Neural progenitor cell (in vitro differentiated cells): ENCODE results near the gene ERC1. TPM values are rescaled to one million over a fixed set of nuclear protein-coding genes. Genes with fewer than 3 reads are reported as not detected.
A peak's percentile ranks its signal among the peaks of the same experiment; 100 is the strongest.

Experiments
- DNase-seq: peaks from one replicate; pipeline ENCODE4 v3.0.0-alpha.2; 2016; ENCODE audit warnings: low spot score
- H2AFZ ChIP-seq: fragments of 200-600 bp; sonication (generic); replicated peaks from 2 replicates; pipeline ENCODE4 v1.6.1; 2016; ENCODE audit warnings: antibody characterized with exemption
- H3F3A ChIP-seq: fragments of 200-600 bp; sonication (generic); 2 replicates; pipeline ENCODE4 v1.6.1; 2016; ENCODE audit warnings: antibody characterized with exemption, low read depth
- H3K27ac ChIP-seq: fragments of 200-600 bp; sonication (generic); 2 replicates; pipeline ENCODE4 v1.5.1; 2016; ENCODE audit warnings: mild to moderate bottlenecking
- H3K27me3 ChIP-seq: fragments of 200-600 bp; sonication (generic); 2 replicates; pipeline ENCODE4 v1.6.1; 2016; ENCODE audit warnings: mild to moderate bottlenecking, moderate library complexity
- H3K36me3 ChIP-seq: fragments of 200-600 bp; sonication (generic); 2 replicates; pipeline ENCODE4 v1.5.1; 2016
- H3K4me1 ChIP-seq: fragments of 200-600 bp; sonication (generic); 2 replicates; pipeline ENCODE4 v1.6.1; 2016; ENCODE audit warnings: mixed run types
- H3K4me2 ChIP-seq: fragments of 200-600 bp; sonication (generic); 2 replicates; pipeline ENCODE4 v1.6.1; 2016
- H3K4me3 ChIP-seq: fragments of 200-600 bp; sonication (generic); 2 replicates; pipeline ENCODE4 v1.5.1; 2016
- H3K79me2 ChIP-seq: fragments of 200-600 bp; sonication (generic); 2 replicates; pipeline ENCODE4 v1.6.1; 2016; ENCODE audit warnings: low read depth
- H3K9ac ChIP-seq: fragments of 200-600 bp; sonication (generic); 2 replicates; pipeline ENCODE4 v1.6.1; 2016
- H3K9me3 ChIP-seq: fragments of 200-600 bp; sonication (generic); 2 replicates; pipeline ENCODE4 v1.5.1; 2016; ENCODE audit warnings: low read depth
- H4K20me1 ChIP-seq: fragments of 200-600 bp; sonication (generic); 2 replicates; pipeline ENCODE4 v1.6.1; 2016; ENCODE audit warnings: low read depth
- H3K27ac Mint-ChIP-seq: 3 replicates; pipeline ENCODE4 v1.8.0; 2021; ENCODE audit warnings: mixed read lengths
- H3K27me3 Mint-ChIP-seq: 2 replicates; pipeline ENCODE4 v1.8.0; 2022; ENCODE audit warnings: low read depth, mild to moderate bottlenecking, inconsistent platforms, moderate library complexity, mixed read lengths; ENCODE audit not compliant: insufficient read depth
- H3K36me3 Mint-ChIP-seq: 3 replicates; pipeline ENCODE4 v1.8.0; 2021; ENCODE audit warnings: mixed read lengths
- H3K4me1 Mint-ChIP-seq: 3 replicates; pipeline ENCODE4 v1.8.0; 2021; ENCODE audit warnings: mixed read lengths
- H3K4me3 Mint-ChIP-seq: 3 replicates; pipeline ENCODE4 v1.8.0; 2021; ENCODE audit warnings: mild to moderate bottlenecking, moderate library complexity, mixed read lengths
- H3K9me3 Mint-ChIP-seq: 3 replicates; pipeline ENCODE4 v1.8.0; 2020; ENCODE audit warnings: mixed read lengths
- CTCF ChIP-seq: fragments of 200-600 bp; sonication (generic); IDR thresholded peaks from 2 replicates; pipeline ENCODE4 v1.5.1; 2017; ENCODE audit warnings: antibody characterized with exemption, mild to moderate bottlenecking
- EZH2 ChIP-seq: fragments of 200-600 bp; sonication (generic); IDR thresholded peaks from 2 replicates; pipeline ENCODE4 v1.6.1; 2017; ENCODE audit warnings: antibody characterized with exemption, mild to moderate bottlenecking, moderate library complexity
- EZH2phosphoT487 ChIP-seq: fragments of 200-600 bp; sonication (generic); IDR thresholded peaks from 2 replicates; pipeline ENCODE4 v1.6.1; 2017; ENCODE audit warnings: antibody characterized with exemption
- total RNA-seq: library from RNA; depleted of rRNA; stranded (reverse); fragments of >200 nt; gene quantifications from 2 replicates; pipeline ENCODE4 v1.2.3, GENCODE V29; 2015; ENCODE audit warnings: low replicate concordance

Gene ERC1
- total RNA-seq, 1 donor from 2014 or later: 27.5 TPM

GRCh38 chr12:1507308-1507707, 516.3 kb downstream of the ERC1 start:
- Histone ChIP-seq H3K79me2 (no peaks in the 10 kb centered on the region), H3K9ac (no peak overlapping the region), H3K27me3 (no peaks in the 10 kb centered on the region), H3K4me2 (no peak overlapping the region), H3K36me3 (no peaks in the 10 kb centered on the region), H4K20me1 (no peaks in the 10 kb centered on the region), H3K9me3 (no peaks in the 10 kb centered on the region), H3K27ac (no peak overlapping the region), H3K4me3 (no peak overlapping the region), H3K4me1 (no peaks in the 10 kb centered on the region), H3F3A (peaks cover 4% of the 10 kb centered on the region), H2AFZ (no peak overlapping the region)
- Mint-ChIP-seq H3K36me3 (no peaks in the 10 kb centered on the region), H3K27me3 (peaks cover 13% of the 10 kb centered on the region), H3K9me3 (no peaks in the 10 kb centered on the region), H3K4me1 (peaks cover 22% of the 10 kb centered on the region), H3K4me3 (no peak overlapping the region), H3K27ac (no peak overlapping the region)
- no peak for TF ChIP-seq EZH2phosphoT487
- no peak for TF ChIP-seq CTCF
- no peak for TF ChIP-seq EZH2
- no peak for DNase-seq

GRCh38 chr12:1509413-1510052, 518.5 kb downstream of the ERC1 start:
- Mint-ChIP-seq H3K36me3 (no peaks in the 10 kb centered on the region), H3K27me3 (peaks cover 8% of the 10 kb centered on the region), H3K9me3 (no peaks in the 10 kb centered on the region), H3K27ac (no peak overlapping the region), H3K4me1 (peaks cover 17% of the 10 kb centered on the region), H3K4me3 (no peak overlapping the region)
- Histone ChIP-seq H3K4me2 (no peak overlapping the region), H3K36me3 (no peaks in the 10 kb centered on the region), H3K79me2 (no peaks in the 10 kb centered on the region), H3K4me1 (no peaks in the 10 kb centered on the region), H3K27ac (no peak overlapping the region), H3K4me3 (no peak overlapping the region), H3F3A (peaks cover 4% of the 10 kb centered on the region), H3K9me3 (no peaks in the 10 kb centered on the region), H2AFZ (no peak overlapping the region), H3K9ac (no peak overlapping the region), H3K27me3 (no peaks in the 10 kb centered on the region), H4K20me1 (no peaks in the 10 kb centered on the region)
- TF ChIP-seq EZH2phosphoT487: no peak
- TF ChIP-seq CTCF: no peak
- TF ChIP-seq EZH2: no peak
- no peak for DNase-seq

- Histone ChIP-seq H4K20me1 (no peaks in the 10 kb centered on the region), H3K9ac (no peak overlapping the region), H2AFZ (no peak overlapping the region), H3K4me3 (no peak overlapping the region), H3K4me1 (no peaks in the 10 kb centered on the region), H3K27me3 (no peaks in the 10 kb centered on the region), H3F3A (peaks cover 4% of the 10 kb centered on the region), H3K9me3 (peaks cover 2% of the 10 kb centered on the region), H3K36me3 (no peaks in the 10 kb centered on the region), H3K27ac (no peak overlapping the region), H3K4me2 (no peak overlapping the region), H3K79me2 (no peaks in the 10 kb centered on the region)
- Mint-ChIP-seq H3K36me3 (peaks cover 1% of the 10 kb centered on the region), H3K4me1 (peaks cover 14% of the 10 kb centered on the region), H3K4me3 (no peak overlapping the region), H3K27ac (peak overlapping the region; percentile 18), H3K27me3 (peaks cover 8% of the 10 kb centered on the region), H3K9me3 (peaks cover 6% of the 10 kb centered on the region)
- DNase-seq: no peak
- no peak for TF ChIP-seq EZH2
- no peak for TF ChIP-seq CTCF
- TF ChIP-seq EZH2phosphoT487: no peak
Measured at GRCh38 chr12:1510056-1510812, 519.2 kb downstream of the ERC1 start.
